IPS-18c (cell line): ENCODE measurements around the gene STEAP1B.
"Not testable (repeated sequence)": the region's sequence is repeated elsewhere in the genome, so short reads cannot be mapped to it uniquely, and the experiment has no call there.

Experiments
- H3K4me3 ChIP-seq: 2 replicates; pipeline ENCODE4 v1.7.0; 2013; ENCODE audit warnings: low read depth, mild to moderate bottlenecking, low read length, moderate library complexity; ENCODE audit not compliant: insufficient read depth
- H3K9me3 ChIP-seq: one replicate; pipeline ENCODE4 v1.6.1; 2013; ENCODE audit warnings: mild to moderate bottlenecking, low read length, moderate library complexity; ENCODE audit not compliant: control insufficient read depth, insufficient read depth

Gene STEAP1B

GRCh38 chr7:22477262-22477661 is 22.7 kb downstream of the STEAP1B start:
- Histone ChIP-seq H3K9me3 (no peaks in the 10 kb centered on the region), H3K4me3 (no peak overlapping the region)

DNA sequence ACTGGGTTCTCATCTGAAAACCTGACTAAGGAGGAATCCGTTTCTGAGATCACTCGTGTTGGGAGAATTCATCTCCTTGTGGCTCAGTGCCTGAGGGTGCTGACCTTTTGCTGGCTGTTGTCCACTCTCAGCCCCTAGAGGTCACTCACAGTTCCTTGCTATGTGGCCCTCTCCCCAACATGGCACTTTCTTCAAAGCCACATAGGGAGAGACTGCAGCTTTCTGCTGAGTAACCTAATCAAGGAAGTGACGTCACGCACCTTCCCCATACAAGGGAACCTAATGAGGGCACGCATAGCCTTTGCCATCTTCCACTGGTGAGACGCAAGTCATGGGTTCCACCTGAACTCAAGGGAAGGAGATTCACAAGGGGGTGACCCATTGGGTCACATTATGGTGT is 23.2 kb downstream of the STEAP1B start:
- no peaks in the 10 kb centered on the region for H3K9me3 ChIP-seq
- H3K4me3 ChIP-seq = no peak overlapping the region

DNA sequence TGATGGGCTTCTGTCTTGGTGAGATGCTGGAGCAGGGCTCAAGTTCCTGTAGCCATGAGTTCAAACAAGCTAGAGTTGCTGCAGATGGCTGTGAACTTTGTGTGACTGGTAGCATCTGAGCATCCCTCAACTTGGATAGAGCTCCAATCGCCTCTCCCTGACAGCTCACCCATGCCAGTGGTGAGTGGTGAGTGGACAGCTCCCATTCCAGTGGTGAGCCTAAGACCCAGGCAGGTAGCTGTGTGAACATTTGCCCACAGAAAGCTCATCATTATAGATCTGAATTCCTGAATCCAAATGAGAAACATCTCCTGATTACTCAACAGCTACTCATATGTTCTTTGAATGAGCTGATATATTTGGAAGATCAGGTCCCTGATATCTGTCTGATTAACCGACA is 25.3 kb downstream of the STEAP1B start:
- H3K9me3 ChIP-seq = no peaks in the 10 kb centered on the region
- H3K4me3 ChIP-seq = no peak overlapping the region

DNA sequence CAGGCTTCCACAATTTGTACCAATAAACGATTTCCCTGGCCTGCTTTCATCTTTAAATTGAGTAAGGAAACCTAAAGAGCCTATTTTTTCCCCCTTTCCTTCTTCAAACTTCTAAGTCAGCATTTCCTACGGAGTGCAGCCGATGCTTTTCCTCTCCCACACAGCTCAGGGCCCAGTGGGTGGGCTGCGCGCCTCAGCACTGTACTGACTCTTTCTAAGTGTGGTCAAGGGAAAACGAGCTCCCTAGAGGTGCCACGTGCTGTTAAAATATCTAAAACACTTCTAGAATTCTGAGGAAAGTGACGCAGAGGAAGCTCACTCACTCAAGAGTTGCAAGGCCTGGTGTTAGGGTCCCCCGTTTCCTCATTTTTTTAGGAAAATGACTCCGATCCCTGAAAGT is 29.0 kb downstream of the STEAP1B start:
- Histone ChIP-seq H3K4me3 (no peak overlapping the region), H3K9me3 (no peaks in the 10 kb centered on the region)

- H3K4me3 ChIP-seq = no peak overlapping the region
- no peaks in the 10 kb centered on the region for H3K9me3 ChIP-seq
These were observed 30.4 kb downstream of the STEAP1B start for GRCh38 chr7:22469371-22470143.

DNA sequence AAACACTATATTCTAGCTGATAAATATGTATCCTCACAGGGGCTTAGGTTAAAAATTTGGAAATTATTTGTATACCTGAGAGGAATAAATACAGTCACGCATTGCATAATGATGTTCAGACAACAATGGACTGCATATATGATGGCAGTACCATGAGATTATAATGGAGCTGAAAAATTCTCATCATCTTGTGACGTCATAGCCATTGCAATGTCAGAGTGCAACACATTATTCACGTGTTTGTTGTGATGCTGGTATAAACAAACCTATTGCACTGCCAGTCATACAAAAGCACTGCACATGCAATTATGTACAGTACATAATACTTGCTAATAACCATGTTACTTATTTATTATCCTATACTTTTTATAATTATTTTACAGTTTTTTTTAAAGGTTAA is 31.4 kb downstream of the STEAP1B start:
- Histone ChIP-seq H3K9me3 (no peaks in the 10 kb centered on the region), H3K4me3 (no peak overlapping the region)

- Histone ChIP-seq H3K4me3 (no peak overlapping the region), H3K9me3 (no peaks in the 10 kb centered on the region)
These were observed 35.7 kb downstream of the STEAP1B start for GRCh38 chr7:22464299-22464698.

DNA sequence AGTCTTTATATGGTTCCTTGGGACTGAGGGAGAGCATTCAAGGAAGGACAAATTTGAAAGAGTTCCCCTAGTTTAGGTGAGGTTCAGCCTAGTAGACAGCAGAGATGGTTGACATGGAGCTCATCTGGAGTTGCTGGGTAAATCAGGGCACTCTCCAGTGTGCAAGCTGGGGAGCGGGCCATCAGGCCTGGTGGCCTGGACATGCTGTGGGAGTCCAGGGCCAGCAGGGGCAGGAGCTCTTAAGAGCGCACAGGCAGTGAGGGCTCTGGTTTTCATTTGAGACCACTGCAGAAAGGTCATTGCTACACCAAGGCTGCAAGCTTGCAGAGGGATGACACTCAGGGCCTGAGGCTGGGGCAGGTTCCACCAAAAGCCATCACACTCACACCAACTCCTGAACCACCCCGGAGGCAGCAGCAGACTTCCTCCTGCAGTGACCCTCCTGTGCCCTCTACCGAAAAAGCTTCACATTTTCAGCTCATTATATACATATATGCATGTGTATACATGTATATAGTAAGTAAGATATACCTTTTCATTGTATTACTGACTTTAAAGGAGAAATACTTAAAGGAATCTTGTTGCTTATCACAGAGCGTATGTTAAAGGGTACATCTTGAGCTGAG is 39.5 kb downstream of the STEAP1B start:
- H3K4me3 ChIP-seq = no peak overlapping the region
- H3K9me3 ChIP-seq = no peaks in the 10 kb centered on the region

GRCh38 chr7:22457471-22457870 is 42.5 kb downstream of the STEAP1B start:
- Histone ChIP-seq H3K9me3 (no peaks in the 10 kb centered on the region), H3K4me3 (no peak overlapping the region)

- Histone ChIP-seq H3K4me3 (no peak overlapping the region), H3K9me3 (no peaks in the 10 kb centered on the region)
These were observed 45.5 kb downstream of the STEAP1B start for GRCh38 chr7:22454446-22454845.

GRCh38 chr7:22452960-22453558 is 46.9 kb downstream of the STEAP1B start:
- no peaks in the 10 kb centered on the region for H3K9me3 ChIP-seq
- H3K4me3 ChIP-seq = no peak overlapping the region

DNA sequence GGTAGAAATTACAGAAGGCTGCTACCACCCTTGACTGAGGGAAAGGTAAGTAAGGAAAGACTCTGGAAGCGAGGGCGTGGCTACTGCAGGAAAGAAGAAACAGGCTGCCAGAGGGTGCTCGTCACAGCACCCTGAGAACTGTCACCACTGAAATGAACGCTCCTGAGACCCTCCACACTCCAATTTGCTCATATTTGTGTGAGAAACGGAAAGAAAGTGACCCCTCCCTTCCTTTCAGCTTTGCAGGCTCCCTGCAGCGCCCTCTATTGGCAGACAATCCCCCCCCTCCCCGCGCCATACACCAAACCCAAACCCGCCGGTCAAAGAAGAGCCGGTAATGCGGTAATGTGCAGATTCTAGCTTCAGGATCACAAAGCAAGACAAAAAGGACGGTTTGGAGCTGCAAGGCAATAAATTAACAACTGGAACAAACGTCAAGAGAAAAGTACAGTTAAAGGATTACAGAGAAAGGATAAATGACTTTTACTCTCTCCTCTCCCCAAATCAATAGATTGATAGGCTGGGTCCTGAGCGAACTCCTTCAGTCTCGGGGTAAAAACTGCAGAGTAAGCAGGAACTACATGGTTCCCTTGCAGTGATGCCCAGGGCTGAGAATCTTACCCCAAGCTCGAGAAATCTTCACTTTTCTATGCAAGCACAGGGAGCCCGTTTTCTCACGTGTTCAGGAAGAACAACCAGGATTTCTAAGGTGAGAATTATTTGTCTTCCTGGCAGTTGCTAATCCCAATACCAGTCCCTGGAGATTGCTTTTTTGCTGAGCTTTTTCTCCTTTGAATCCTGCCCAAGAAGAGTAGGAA is 47.6 kb downstream of the STEAP1B start:
- no peak overlapping the region for H3K4me3 ChIP-seq

GRCh38 chr7:22450013-22450412 is 50.0 kb downstream of the STEAP1B start:
- not testable (repeated sequence) for H3K9me3 ChIP-seq, H3K4me3 ChIP-seq

More for the DNA sequence above, 47.6 kb downstream of the STEAP1B start:
- no peaks in the 10 kb centered on the region for H3K9me3 ChIP-seq

DNA sequence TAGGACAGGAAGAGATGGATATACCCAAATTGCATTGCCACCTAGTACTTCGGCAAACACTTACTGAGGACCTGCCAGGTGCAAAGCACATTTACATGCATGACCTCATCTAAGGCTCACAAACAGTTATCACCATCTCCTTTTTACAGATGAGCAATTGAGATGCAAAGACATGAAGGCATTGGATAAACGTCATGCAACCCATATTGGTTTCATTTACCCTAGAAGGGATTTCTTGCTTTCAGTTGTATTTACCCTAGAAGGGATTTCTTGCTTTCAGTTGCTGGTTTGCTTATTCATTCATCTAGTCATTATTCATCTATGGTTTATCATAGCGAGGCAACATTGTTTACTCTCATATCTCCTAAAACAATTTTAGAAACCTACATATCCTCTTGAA is 52.2 kb downstream of the STEAP1B start:
- no peak overlapping the region for H3K4me3 ChIP-seq
- no peaks in the 10 kb centered on the region for H3K9me3 ChIP-seq

DNA sequence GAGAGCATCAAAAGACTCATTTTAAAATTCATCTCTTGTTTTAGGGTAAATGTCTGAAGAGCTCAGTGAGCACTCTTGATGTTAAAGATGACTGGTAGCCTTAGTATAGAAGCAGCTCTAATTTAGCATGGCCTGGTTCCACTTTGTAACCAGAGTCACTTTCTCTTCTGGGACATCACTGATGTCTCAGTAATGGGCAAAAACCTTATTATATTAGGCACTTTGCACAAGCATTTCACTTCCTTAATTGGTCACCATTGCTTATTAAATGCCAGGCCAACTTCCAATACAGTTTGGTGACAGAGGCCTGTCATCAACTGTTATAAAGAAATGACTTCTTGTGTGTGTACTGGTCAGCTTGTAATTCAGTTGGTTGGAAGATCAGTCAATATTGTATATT is 53.0 kb downstream of the STEAP1B start:
- no peaks in the 10 kb centered on the region for H3K9me3 ChIP-seq
- H3K4me3 ChIP-seq = no peak overlapping the region

DNA sequence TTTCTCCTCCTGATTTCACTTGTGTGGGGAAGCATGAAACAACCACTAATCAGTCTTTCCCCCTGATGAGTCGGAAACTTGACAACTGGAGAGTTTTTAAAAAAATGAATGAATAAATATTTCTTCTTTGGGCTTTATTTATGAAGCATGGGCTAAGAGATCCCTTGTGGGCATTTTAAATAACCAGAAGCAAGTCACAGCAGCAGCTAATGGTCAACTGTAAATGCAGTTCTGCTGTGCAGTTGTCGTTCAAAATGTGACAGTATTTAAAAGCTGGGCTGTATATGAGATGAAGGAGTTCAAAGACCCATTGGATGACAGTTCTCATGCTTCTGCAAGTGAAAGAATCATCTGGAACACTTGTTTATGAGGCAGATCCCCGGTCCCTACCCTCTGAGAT is 54.1 kb downstream of the STEAP1B start:
- H3K9me3 ChIP-seq = no peaks in the 10 kb centered on the region
- no peak overlapping the region for H3K4me3 ChIP-seq

DNA sequence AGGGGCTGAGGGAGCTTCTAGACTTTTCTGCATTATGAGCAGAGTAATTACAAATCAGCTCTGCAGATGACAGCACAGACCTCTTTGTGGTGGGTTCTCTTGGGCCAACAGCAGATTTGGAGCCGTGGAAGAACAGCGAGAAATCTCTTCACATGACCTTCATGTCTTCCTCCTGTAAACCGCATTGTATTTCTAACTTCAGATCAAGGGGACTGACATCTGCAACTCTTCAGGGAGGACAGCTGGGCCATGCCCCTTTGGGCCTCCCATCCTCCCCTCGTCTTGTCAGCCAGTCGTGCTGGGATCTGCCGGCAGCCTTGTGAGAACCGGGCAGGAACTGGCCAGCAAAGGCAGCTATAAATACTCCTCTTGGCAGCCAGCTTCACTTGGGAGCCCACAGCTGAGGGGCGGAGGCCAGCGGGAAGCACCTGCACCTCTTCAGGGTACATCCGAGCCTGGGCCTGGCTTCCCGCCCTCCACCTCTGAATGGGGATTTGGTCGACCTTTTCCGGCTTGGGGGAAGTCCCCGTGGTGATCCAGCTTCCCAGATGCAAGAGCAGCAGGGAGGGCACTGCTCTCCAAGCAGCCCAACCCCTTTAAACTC is 54.7 kb downstream of the STEAP1B start:
- H3K9me3 ChIP-seq = no peaks in the 10 kb centered on the region
- H3K4me3 ChIP-seq = no peak overlapping the region
